Posterior cingulate gyrus (tissue), 11 donors: ENCODE results near the gene PXDN.
"Not testable (repeated sequence)": the region's sequence is repeated elsewhere in the genome, so short reads cannot be mapped to it uniquely, and the experiment has no call there.

Experiments
- DNase-seq, 10 donors: peaks; one replicate each; pipeline versions ENCODE4 v3.0.0 to v3.0.0-alpha.2; 2020 to 2021; ENCODE audit warnings: mixed read lengths in 3 of 10
- intact Hi-C: fragments of 100-400 bp; cut with DNase I; formaldehyde crosslinking; loops from one replicate; pipeline ENCODE4 v1.15.1; 2023

The PXDN gene

GRCh38 chr2:1627628-1628381, 116.5 kb downstream of the PXDN start:
- intact Hi-C loops = no loop called here

GRCh38 chr2:1626271-1626681, 118.0 kb downstream of the PXDN start:
- intact Hi-C loops = no loop called here
- DNase-seq = peak in 3 of 10 donors; percentile 55 to 63 (median 59)

More at GRCh38 chr2:1627628-1628381, 116.5 kb downstream of the PXDN start:
- DNase-seq = peak in 3 of 10 donors; percentile 12 to 30 (median 14)

- intact Hi-C loops = no loop called here
- peak in 7 of 10 donors; percentile 46 to 94 (median 57) for DNase-seq
Measured at GRCh38 chr2:1625281-1626001, 118.9 kb downstream of the PXDN start.

- DNase-seq = peak in 2 of 10 donors; percentile 51 to 56
- intact Hi-C loops = no loop called here
Measured at GRCh38 chr2:1623906-1624445, 120.3 kb downstream of the PXDN start.

- DNase-seq = peak in 2 of 10 donors; percentile 47 to 62
Measured at GRCh38 chr2:1622521-1623200, 121.7 kb downstream of the PXDN start.

GRCh38 chr2:1621976-1622375, 122.3 kb downstream of the PXDN start:
- intact Hi-C loops, DNase-seq: not testable (repeated sequence)

More at GRCh38 chr2:1622521-1623200, 121.7 kb downstream of the PXDN start:
- intact Hi-C loops = no loop called here

GRCh38 chr2:1621501-1621900, 122.8 kb downstream of the PXDN start:
- DNase-seq = peak in 2 of 10 donors; percentile 14 to 20
- intact Hi-C loops = no loop called here

GRCh38 chr2:1621041-1621440, 123.3 kb downstream of the PXDN start:
- DNase-seq = peak in 1 of 10 donors; percentile 38
- intact Hi-C loops = no loop called here

- intact Hi-C loops = no loop called here
- DNase-seq = peak in 2 of 10 donors; percentile 28 to 33
Measured at GRCh38 chr2:1620081-1620480, 124.2 kb downstream of the PXDN start.

GRCh38 chr2:1619556-1619955, 124.8 kb downstream of the PXDN start:
- intact Hi-C loops = no loop called here
- peak in 2 of 10 donors; percentile 17 to 19 for DNase-seq

GRCh38 chr2:1618974-1619373, 125.3 kb downstream of the PXDN start:
- no peak for DNase-seq
- intact Hi-C loops = no loop called here

- DNase-seq = peak in 2 of 10 donors; percentile 59 to 73
- intact Hi-C loops = no loop called here
Measured at GRCh38 chr2:1618191-1618961, 125.9 kb downstream of the PXDN start.

- intact Hi-C loops = no loop called here
- DNase-seq = peak in 1 of 10 donors; percentile 72
Measured at GRCh38 chr2:1617425-1618021, 126.8 kb downstream of the PXDN start.

GRCh38 chr2:1614564-1614963, 129.8 kb downstream of the PXDN start:
- DNase-seq = no peak
- intact Hi-C loops = no loop called here

GRCh38 chr2:1613731-1614354, 130.5 kb downstream of the PXDN start:
- intact Hi-C loops = no loop called here
- DNase-seq = peak in 1 of 10 donors; percentile 53

- peak in 1 of 10 donors; percentile 26 for DNase-seq
- intact Hi-C loops = no loop called here
Measured at GRCh38 chr2:1613078-1613445, 131.3 kb downstream of the PXDN start.

- intact Hi-C loops = no loop called here
- DNase-seq = peak in 1 of 10 donors; percentile 42
Measured at GRCh38 chr2:1612391-1613077, 131.8 kb downstream of the PXDN start.

- peak in 1 of 10 donors; percentile 49 for DNase-seq
- intact Hi-C loops = no loop called here
Measured at GRCh38 chr2:1611886-1612285, 132.4 kb downstream of the PXDN start.
